H1 (cell line): ENCODE measurements around the gene SLC9A7. TPM values are rescaled to one million over a fixed set of nuclear protein-coding genes. Genes with fewer than 3 reads are reported as not detected.

Experiments
- CHD7 ChIP-seq: fragments of 300-600 bp; sonication (generic); IDR thresholded peaks from 2 replicates; pipeline ENCODE4 v1.7.1; 2012; ENCODE audit warnings: low read length, moderate library complexity, mild to moderate bottlenecking, inconsistent platforms; ENCODE audit not compliant: insufficient replicate concordance
- SP1 ChIP-seq: IDR thresholded peaks from 2 replicates; pipeline ENCODE4 v1.6.1; 2011; ENCODE audit warnings: low read depth, low read length
- SRF ChIP-seq: IDR thresholded peaks from 2 replicates; pipeline ENCODE4 v1.6.1; 2011; ENCODE audit warnings: mild to moderate bottlenecking, low read depth, low read length, moderate library complexity
- TAF1 ChIP-seq: IDR thresholded peaks from 2 replicates; pipeline ENCODE4 v1.6.1; 2011; ENCODE audit warnings: mild to moderate bottlenecking, low read depth, low read length
- polyA plus RNA-seq, 7 experiments: library from polyadenylated mRNA; depleted of rRNA in 3 of 7; stranded (reverse) in 5 of 7; unstranded in 2 of 7; fragments of >200 nt in 5 of 7; fragments of 200-250 nt in 2 of 7; gene quantifications; 1 replicate in 5 of 7; 2 replicates in 1 of 7; 4 replicates in 1 of 7; pipeline versions ENCODE4 v1.2.1 to v1.2.3, GENCODE V29; 2011 to 2013; ENCODE audit warnings: missing spikeins in 2 of 7, mixed read lengths in 2 of 7
- total RNA-seq: library from RNA; stranded (reverse); fragmentation: NEBNext Ultra II Directional; extraction: Animal tissue kit (Norgen Biotek cat#: 25700); gene quantifications from 2 replicates; pipeline ENCODE4 v1.2.1, GENCODE V29; 2021

The SLC9A7 gene
- total and polyA plus RNA-seq, 2 of the 8 experiments (the other 6 are each of a cell fraction or from before 2014, with no cell fraction given): 6.7 to 17.2 TPM

GRCh38 chrX:46618947-46619346 is 140.0 kb downstream of the SLC9A7 start (continued):
- no peak for TF ChIP-seq CHD7
- no peak for TF ChIP-seq SP1
- no peak for TF ChIP-seq SRF
- TF ChIP-seq TAF1: no peak
